GM13976 (cell line): ENCODE measurements around the gene FXYD2.
"Not testable (repeated sequence)": the region's sequence is repeated elsewhere in the genome, so short reads cannot be mapped to it uniquely, and the experiment has no call there.

ENCODE experiments used
- DNase-seq: peaks from one replicate; pipeline ENCODE4 v3.0.0; 2012; ENCODE audit warnings: low spot score
- CTCF ChIP-seq: IDR thresholded peaks from 2 replicates; pipeline ENCODE4 v1.5.1; 2012; ENCODE audit warnings: borderline replicate concordance, mild to moderate bottlenecking; ENCODE audit not compliant: insufficient read depth; ENCODE audit errors: extremely low read depth, missing control alignments, control extremely low read depth
- in situ Hi-C: fragments of 300-500 bp; cut with MboI; formaldehyde crosslinking; loops from one replicate; pipeline ENCODE4 v1.12.0; 2022; ENCODE audit warnings: low sequenced_read_pairs, mixed read lengths, inconsistent platforms; ENCODE audit not compliant: unreplicated experiment

FXYD2 gene

GRCh38 chr11:117870103-117870952 lies 45.8 kb upstream of the FXYD2 start:
- no peak for DNase-seq
- in situ Hi-C loops, result no loop called here
- no peak for TF ChIP-seq CTCF

GRCh38 chr11:117869604-117870003 lies 45.1 kb upstream of the FXYD2 start:
- no peak for TF ChIP-seq CTCF
- in situ Hi-C loops, result no loop called here
- DNase-seq, result no peak

GRCh38 chr11:117868815-117869561 lies 44.4 kb upstream of the FXYD2 start:
- no peak for DNase-seq

GRCh38 chr11:117868088-117868487 lies 43.5 kb upstream of the FXYD2 start:
- no peak for DNase-seq
- no peak for TF ChIP-seq CTCF
- in situ Hi-C loops, result no loop called here

More at GRCh38 chr11:117868815-117869561, 44.4 kb upstream of the FXYD2 start:
- in situ Hi-C loops, result no loop called here
- no peak for TF ChIP-seq CTCF

- DNase-seq, result no peak
- TF ChIP-seq CTCF, result no peak
- in situ Hi-C loops, result no loop called here
These were observed 42.0 kb upstream of the FXYD2 start for GRCh38 chr11:117866526-117866925.

GRCh38 chr11:117865546-117865945 lies 41.0 kb upstream of the FXYD2 start:
- in situ Hi-C loops, DNase-seq: not testable (repeated sequence)

- TF ChIP-seq CTCF, result no peak
- in situ Hi-C loops, result no loop called here
- DNase-seq, result no peak
These were observed 38.8 kb upstream of the FXYD2 start for GRCh38 chr11:117863383-117863782.
